ENCODE measurements around the gene CLPTM1L.
A peak's percentile ranks its signal among the peaks of the same experiment; 100 is the strongest.
"Not testable (repeated sequence)": the region's sequence is repeated elsewhere in the genome, so short reads cannot be mapped to it uniquely, and the experiment has no call there.

Gene CLPTM1L

GRCh38 chr5:1357946-1358725 is 13.2 kb upstream of the CLPTM1L start:
- H3K27me3 Mint-ChIP-seq, result peaks cover 18% of the 10 kb centered on the region
- ATAC-seq, result no peak
- H3K4me1 Mint-ChIP-seq, result peaks cover 17% of the 10 kb centered on the region
- H3K27ac Mint-ChIP-seq, result no peak overlapping the region
- H3K9me3 Mint-ChIP-seq, result no peaks in the 10 kb centered on the region
- no peak overlapping the region for H3K4me3 Mint-ChIP-seq
- no peaks in the 10 kb centered on the region for H3K36me3 Mint-ChIP-seq

GRCh38 chr5:1356873-1357787 is 12.2 kb upstream of the CLPTM1L start:
- H3K9me3 Mint-ChIP-seq, result no peaks in the 10 kb centered on the region
- no peaks in the 10 kb centered on the region for H3K36me3 Mint-ChIP-seq
- peaks cover 9% of the 10 kb centered on the region for H3K4me1 Mint-ChIP-seq
- peaks cover 9% of the 10 kb centered on the region for H3K27me3 Mint-ChIP-seq
- no peak overlapping the region for H3K4me3 Mint-ChIP-seq
- no peak for ATAC-seq
- no peak overlapping the region for H3K27ac Mint-ChIP-seq

GRCh38 chr5:1354576-1354975 is 9.7 kb upstream of the CLPTM1L start:
- peaks cover 9% of the 10 kb centered on the region for H3K27me3 Mint-ChIP-seq
- H3K4me3 Mint-ChIP-seq, result no peak overlapping the region
- no peaks in the 10 kb centered on the region for H3K9me3 Mint-ChIP-seq
- H3K27ac Mint-ChIP-seq, result no peak overlapping the region
- no peaks in the 10 kb centered on the region for H3K4me1 Mint-ChIP-seq
- ATAC-seq, result no peak
- H3K36me3 Mint-ChIP-seq, result no peaks in the 10 kb centered on the region

- H3K27ac Mint-ChIP-seq, result no peak overlapping the region
- no peak overlapping the region for H3K4me3 Mint-ChIP-seq
- no peak for ATAC-seq
- no peaks in the 10 kb centered on the region for H3K36me3 Mint-ChIP-seq
- H3K4me1 Mint-ChIP-seq, result no peaks in the 10 kb centered on the region
- H3K27me3 Mint-ChIP-seq, result no peaks in the 10 kb centered on the region
- no peaks in the 10 kb centered on the region for H3K9me3 Mint-ChIP-seq
Measured at GRCh38 chr5:1352231-1353219, 7.6 kb upstream of the CLPTM1L start.

- Mint-ChIP-seq H3K4me1 (peaks cover 4% of the 10 kb centered on the region), H3K27me3 (no peaks in the 10 kb centered on the region), H3K27ac (no peak overlapping the region), H3K9me3 (no peaks in the 10 kb centered on the region), H3K36me3 (no peaks in the 10 kb centered on the region), H3K4me3 (no peak overlapping the region)
- ATAC-seq, result no peak
Measured at GRCh38 chr5:1351156-1351555, 6.3 kb upstream of the CLPTM1L start.

- no peaks in the 10 kb centered on the region for H3K27me3 Mint-ChIP-seq
- peaks cover 11% of the 10 kb centered on the region for H3K4me1 Mint-ChIP-seq
- no peaks in the 10 kb centered on the region for H3K36me3 Mint-ChIP-seq
- no peak overlapping the region for H3K4me3 Mint-ChIP-seq
- no peak overlapping the region for H3K27ac Mint-ChIP-seq
- no peak for ATAC-seq
- no peaks in the 10 kb centered on the region for H3K9me3 Mint-ChIP-seq
Measured at GRCh38 chr5:1349246-1349645, 4.3 kb upstream of the CLPTM1L start.

DNA sequence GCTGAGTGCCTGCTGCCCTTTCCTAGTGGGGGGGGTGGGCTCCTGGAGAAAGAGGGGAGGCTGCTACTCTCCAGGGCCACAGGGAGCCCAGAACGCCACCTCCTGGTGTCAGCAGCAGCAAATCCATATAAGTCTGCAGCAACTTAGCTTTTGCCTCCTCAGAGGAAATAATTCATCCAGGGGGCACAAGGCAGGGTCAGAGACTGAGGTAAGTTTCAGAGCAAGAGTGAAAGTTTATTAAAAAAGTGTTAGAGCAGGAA is 4.0 kb upstream of the CLPTM1L start:
- Mint-ChIP-seq H3K27ac (no peak overlapping the region), H3K9me3 (no peaks in the 10 kb centered on the region), H3K36me3 (peaks cover 3% of the 10 kb centered on the region), H3K27me3 (no peaks in the 10 kb centered on the region), H3K4me1 (peaks cover 15% of the 10 kb centered on the region), H3K4me3 (no peak overlapping the region)
- ATAC-seq, result no peak

- no peaks in the 10 kb centered on the region for H3K9me3 Mint-ChIP-seq
- no peak for ATAC-seq
- H3K27ac Mint-ChIP-seq, result no peak overlapping the region
Measured at GRCh38 chr5:1347571-1347970, 2.7 kb upstream of the CLPTM1L start.

DNA sequence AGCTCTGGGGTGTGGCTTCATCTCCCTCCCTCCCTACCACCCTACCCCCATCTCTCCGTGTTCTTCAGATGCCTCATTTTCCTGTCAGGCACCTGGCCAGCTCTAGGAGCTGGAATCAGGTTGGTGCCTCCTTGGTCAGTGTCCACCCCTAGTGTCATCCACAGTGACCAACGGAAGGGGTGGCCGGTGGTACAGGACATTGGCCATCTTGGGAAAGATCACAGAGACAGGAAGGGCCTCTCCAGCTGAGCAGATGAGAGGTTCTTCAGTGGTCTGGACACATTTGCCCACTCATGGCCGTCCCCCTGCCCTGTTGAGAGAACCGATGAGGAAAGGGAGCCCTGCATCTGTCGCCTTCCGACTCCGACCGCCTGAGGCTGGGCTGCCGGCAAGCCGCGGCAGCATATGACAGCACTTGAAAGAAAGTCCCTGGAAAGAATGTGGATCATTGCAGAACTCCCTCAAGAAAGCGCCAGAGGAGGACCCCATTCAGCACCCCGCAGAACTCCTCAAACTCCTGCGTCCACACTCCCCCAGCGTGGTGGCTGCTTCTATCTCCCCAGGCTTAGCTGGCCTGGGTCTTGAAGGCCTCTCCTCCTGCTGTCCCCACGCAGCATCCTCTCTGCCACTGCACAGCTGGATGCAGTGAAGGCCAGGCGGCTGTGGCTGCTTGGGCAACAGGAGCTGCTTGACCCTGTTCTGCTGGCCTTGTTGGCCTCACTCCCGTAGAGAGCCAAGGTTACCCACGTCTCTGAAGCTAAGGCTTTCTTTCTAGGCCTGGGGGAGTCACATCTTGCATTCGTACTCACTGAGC is 1.9 kb upstream of the CLPTM1L start:
- Mint-ChIP-seq H3K4me3 (peak overlapping the region; percentile 65), H3K27me3 (no peaks in the 10 kb centered on the region), H3K36me3 (peaks cover 15% of the 10 kb centered on the region), H3K9me3 (no peaks in the 10 kb centered on the region), H3K27ac (peak overlapping the region; percentile 27), H3K4me1 (peaks cover 34% of the 10 kb centered on the region)
- no peak for ATAC-seq

More at GRCh38 chr5:1347571-1347970, 2.7 kb upstream of the CLPTM1L start:
- H3K36me3 Mint-ChIP-seq, result peaks cover 11% of the 10 kb centered on the region
- no peak overlapping the region for H3K4me3 Mint-ChIP-seq
- peaks cover 27% of the 10 kb centered on the region for H3K4me1 Mint-ChIP-seq
- no peaks in the 10 kb centered on the region for H3K27me3 Mint-ChIP-seq

- Mint-ChIP-seq H3K4me1 (peaks cover 42% of the 10 kb centered on the region), H3K9me3 (no peaks in the 10 kb centered on the region), H3K4me3 (peak overlapping the region; percentile 65), H3K27ac (peak overlapping the region; percentile 27), H3K36me3 (peaks cover 23% of the 10 kb centered on the region), H3K27me3 (no peaks in the 10 kb centered on the region)
- no peak for ATAC-seq
Measured at GRCh38 chr5:1345876-1346626, 1.2 kb upstream of the CLPTM1L start.

DNA sequence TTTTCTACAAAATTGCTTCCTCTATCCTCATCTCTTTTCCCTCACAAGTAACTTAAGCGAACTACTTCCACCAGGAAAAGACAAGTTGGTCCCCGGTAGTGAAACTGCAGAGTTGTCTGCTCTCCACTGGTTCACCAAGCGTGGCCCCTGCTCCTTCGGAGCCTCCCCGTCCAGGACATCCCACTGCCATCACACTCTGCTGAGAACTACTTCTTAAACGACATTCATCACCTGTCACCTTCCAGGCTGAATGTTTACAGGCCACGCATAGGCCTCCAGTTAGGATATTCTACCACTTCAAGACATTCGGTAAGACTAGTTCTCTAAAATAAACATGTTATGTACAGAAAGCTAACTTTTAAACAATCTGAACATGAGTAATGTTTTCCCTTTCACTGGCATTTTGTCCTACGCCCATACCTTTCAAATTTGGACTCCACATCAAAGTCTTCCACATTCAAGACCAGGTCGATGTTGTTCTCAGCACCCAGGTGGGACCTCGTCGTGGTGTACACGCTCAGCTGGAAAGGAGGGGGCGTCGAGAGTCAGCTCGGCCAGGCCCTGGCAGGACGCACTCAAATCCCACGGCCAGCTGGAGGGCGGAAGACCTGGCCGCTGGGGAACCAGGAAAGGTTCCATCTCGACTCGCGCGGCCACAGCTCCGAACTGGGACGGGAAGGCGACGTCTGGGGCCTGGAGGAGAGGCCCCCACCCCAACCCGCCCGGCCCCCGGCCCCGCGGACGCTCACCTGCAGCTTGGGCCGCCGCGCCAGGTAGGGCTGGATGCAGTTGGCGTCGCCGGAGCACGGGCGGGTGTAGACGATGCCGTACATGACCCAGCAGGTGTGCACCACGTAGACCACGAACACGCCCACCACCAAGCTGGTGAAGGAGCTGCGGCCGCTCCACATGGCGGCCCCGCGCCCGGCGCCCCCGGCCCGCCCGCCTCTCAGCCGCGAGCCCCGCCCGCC is 683 bp downstream of the CLPTM1L start:
- no peak for ATAC-seq
- H3K36me3 Mint-ChIP-seq, result peaks cover 34% of the 10 kb centered on the region
- no peaks in the 10 kb centered on the region for H3K27me3 Mint-ChIP-seq
- H3K4me3 Mint-ChIP-seq, result peak overlapping the region; percentile 85
- H3K9me3 Mint-ChIP-seq, result no peaks in the 10 kb centered on the region
- peak overlapping the region; percentile 27 for H3K27ac Mint-ChIP-seq
- H3K4me1 Mint-ChIP-seq, result peaks cover 50% of the 10 kb centered on the region

DNA sequence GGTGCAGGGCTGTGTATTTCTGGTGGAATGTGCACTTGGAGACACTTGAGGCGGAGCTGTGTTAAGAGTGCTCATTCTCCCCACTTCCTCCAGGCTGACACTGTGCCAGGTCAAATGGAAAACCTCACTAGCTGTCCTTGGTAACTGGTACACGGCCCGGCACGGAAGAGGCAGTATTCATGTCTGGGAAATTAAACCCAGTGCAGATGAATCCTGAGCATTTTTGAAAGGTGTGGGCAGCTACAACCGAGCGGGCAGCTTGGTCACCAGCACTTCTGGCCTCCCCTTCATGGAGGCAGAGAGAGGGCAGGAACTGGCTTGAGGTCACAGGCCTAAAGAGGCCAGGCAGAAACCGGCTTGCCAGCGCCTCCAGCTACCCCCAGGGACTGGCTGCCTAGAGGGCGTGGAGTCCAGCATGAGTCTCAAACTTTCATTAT is 1.6 kb downstream of the CLPTM1L start:
- no peaks in the 10 kb centered on the region for H3K9me3 Mint-ChIP-seq
- H3K4me3 Mint-ChIP-seq, result peak overlapping the region; percentile 85
- H3K27ac Mint-ChIP-seq, result peak overlapping the region; percentile 79
- ATAC-seq, result no peak
- H3K36me3 Mint-ChIP-seq, result peaks cover 39% of the 10 kb centered on the region
- H3K4me1 Mint-ChIP-seq, result peaks cover 51% of the 10 kb centered on the region
- no peaks in the 10 kb centered on the region for H3K27me3 Mint-ChIP-seq

DNA sequence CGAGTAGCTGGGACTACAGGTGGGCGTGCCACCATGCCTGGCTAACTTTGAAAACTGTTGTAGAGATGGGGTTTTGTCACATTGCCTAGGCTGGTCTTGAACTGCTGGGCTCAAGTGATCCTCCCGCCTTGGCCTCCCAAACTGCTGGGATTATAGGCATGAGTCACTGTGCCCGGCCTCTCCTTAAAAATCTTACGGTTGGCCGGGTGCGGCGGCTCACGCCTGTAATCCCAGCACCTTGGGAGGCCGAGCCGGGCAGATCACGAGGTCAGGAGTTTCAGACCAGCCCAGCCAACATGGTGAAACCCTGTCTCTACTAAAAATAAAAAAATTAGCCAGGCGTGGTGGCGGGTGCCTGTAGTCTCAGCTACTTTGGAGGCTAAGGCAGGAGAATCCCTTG is 2.2 kb downstream of the CLPTM1L start:
- ATAC-seq, H3K9me3 Mint-ChIP-seq, H3K27me3 Mint-ChIP-seq: not testable (repeated sequence)
- Mint-ChIP-seq H3K36me3 (peaks cover 44% of the 10 kb centered on the region), H3K4me3 (peak overlapping the region; percentile 85), H3K27ac (peak overlapping the region; percentile 79), H3K4me1 (peaks cover 54% of the 10 kb centered on the region)

Data from stimulated activated memory B cell treated with anti-CD40 and anti-IgM and Interleukin-4, amounts not matched to agents 10 μg/mL and 1 μg/mL and 100 μg/mL, for 72 hours (primary cell).